Liver (tissue), 9 donors: ENCODE results near the gene BPIFB3. TPM values are rescaled to one million over a fixed set of nuclear protein-coding genes. Genes with fewer than 3 reads are reported as not detected.

Experiments used
- DNase-seq: peaks from one replicate; pipeline ENCODE4 v3.0.0-alpha.2; 2017; ENCODE audit warnings: low spot score
- H3K27ac ChIP-seq, 2 donors: one replicate each; pipeline ENCODE4 v1.7.0; 2013; ENCODE audit warnings: inconsistent platforms in 2 of 2, low read length in 2 of 2, control low read depth in 1 of 2, low read depth in 1 of 2, mild to moderate bottlenecking in 1 of 2
- H3K27me3 ChIP-seq, 4 donors: one replicate each; pipeline versions ENCODE4 v1.6.1 to v1.7.0; 2013; ENCODE audit warnings: low read length in 3 of 4, inconsistent platforms in 1 of 4, mild to moderate bottlenecking in 1 of 4, moderate library complexity in 1 of 4; ENCODE audit not compliant: control insufficient read depth in 4 of 4, insufficient read depth in 4 of 4
- H3K36me3 ChIP-seq, 4 donors: one replicate each; pipeline versions ENCODE4 v1.6.1 to v1.7.0; 2013; ENCODE audit warnings: low read length in 3 of 4, mild to moderate bottlenecking in 3 of 4, low read depth in 1 of 4, moderate library complexity in 1 of 4; ENCODE audit not compliant: control insufficient read depth in 4 of 4, insufficient read depth in 3 of 4
- H3K4me1 ChIP-seq, 4 donors: one replicate each; pipeline versions ENCODE4 v1.6.1 to v1.7.0; 2013; ENCODE audit warnings: low read length in 3 of 4, mild to moderate bottlenecking in 3 of 4, moderate library complexity in 1 of 4; ENCODE audit not compliant: control insufficient read depth in 4 of 4, insufficient read depth in 4 of 4
- H3K4me3 ChIP-seq, 3 donors: one replicate each; pipeline versions ENCODE4 v1.6.1 to v1.7.0; 2013; ENCODE audit warnings: low read length in 3 of 3, control low read depth in 1 of 3, low read depth in 1 of 3, mild to moderate bottlenecking in 1 of 3
- H3K9ac ChIP-seq, 2 donors: one replicate each; pipeline ENCODE4 v1.7.0; 2013; ENCODE audit warnings: low read length in 2 of 2, mild to moderate bottlenecking in 2 of 2, moderate library complexity in 2 of 2, control low read depth in 1 of 2, low read depth in 1 of 2
- H3K9me3 ChIP-seq, 4 donors: one replicate each; pipeline versions ENCODE4 v1.6.1 to v1.7.0; 2013; ENCODE audit warnings: low read length in 3 of 4; ENCODE audit not compliant: control insufficient read depth in 4 of 4
- EGR1 ChIP-seq, 2 donors: IDR thresholded peaks; 2 replicates each; pipeline ENCODE4 v1.6.1; 2016 to 2018; ENCODE audit warnings: antibody characterized with exemption in 2 of 2, low read depth in 2 of 2
- FOXA1 ChIP-seq: IDR thresholded peaks from 2 replicates; pipeline ENCODE4 v1.6.1; 2016; ENCODE audit warnings: antibody characterized with exemption
- FOXA2 ChIP-seq: IDR thresholded peaks from 2 replicates; pipeline ENCODE4 v1.6.1; 2016; ENCODE audit warnings: antibody characterized with exemption
- GABPA ChIP-seq, 2 donors: IDR thresholded peaks in 1 of 2; conservative IDR thresholded peaks in 1 of 2; 2 replicates each; pipeline ENCODE4 v1.6.1; 2016; ENCODE audit warnings: antibody characterized with exemption in 2 of 2, mild to moderate bottlenecking in 1 of 2, moderate library complexity in 1 of 2
- HNF4A ChIP-seq, 2 donors: conservative IDR thresholded peaks; 2 replicates each; pipeline ENCODE4 v1.6.1; 2016; ENCODE audit warnings: antibody characterized with exemption in 2 of 2, mild to moderate bottlenecking in 2 of 2
- HNF4G ChIP-seq: IDR thresholded peaks from 2 replicates; pipeline ENCODE4 v1.6.1; 2016; ENCODE audit warnings: antibody characterized with exemption
- JUND ChIP-seq, 2 donors: IDR thresholded peaks; 2 replicates each; pipeline ENCODE4 v1.6.1; 2016; ENCODE audit warnings: antibody characterized with exemption in 2 of 2
- MAX ChIP-seq: IDR thresholded peaks from 2 replicates; pipeline ENCODE4 v1.6.1; 2016; ENCODE audit warnings: antibody characterized with exemption
- NR2F2 ChIP-seq: IDR thresholded peaks from 2 replicates; pipeline ENCODE4 v1.6.1; 2016; ENCODE audit warnings: antibody characterized with exemption
- RAD21 ChIP-seq, 2 donors: IDR thresholded peaks; 2 replicates each; pipeline ENCODE4 v1.6.1; 2016; ENCODE audit warnings: antibody characterized with exemption in 2 of 2, mild to moderate bottlenecking in 2 of 2
- REST ChIP-seq: IDR thresholded peaks from 2 replicates; pipeline ENCODE4 v1.6.1; 2016; ENCODE audit warnings: antibody characterized with exemption, mild to moderate bottlenecking
- RXRA ChIP-seq, 2 donors: IDR thresholded peaks; 2 replicates each; pipeline ENCODE4 v1.6.1; 2017 to 2018; ENCODE audit warnings: antibody characterized with exemption in 2 of 2, mild to moderate bottlenecking in 1 of 2
- TAF1 ChIP-seq: conservative IDR thresholded peaks from 2 replicates; pipeline ENCODE4 v1.6.1; 2016; ENCODE audit warnings: antibody characterized with exemption, mild to moderate bottlenecking
- YY1 ChIP-seq: IDR thresholded peaks from 2 replicates; pipeline ENCODE4 v1.6.1; 2016; ENCODE audit warnings: antibody characterized with exemption, mild to moderate bottlenecking
- ZBTB33 ChIP-seq: IDR thresholded peaks from 2 replicates; pipeline ENCODE4 v1.6.1; 2016; ENCODE audit warnings: antibody characterized with exemption
- WGBS: extraction: QIAGEN DNeasy Blood & Tissue Kit; methylation state at CpG from one replicate; pipeline ENCODE4 v1.1.7; 2013; 5-methylcytosine and 5-hydroxymethylcytosine counted together
- polyA plus RNA-seq, 2 donors: library from polyadenylated mRNA; stranded (reverse) in 1 of 2; unstranded in 1 of 2; fragments of 200-250 nt in 1 of 2; fragments of >200 nt in 1 of 2; fragmentation: Nextera tagmentation in 1 of 2; extraction: Ambion mirVana in 1 of 2; gene quantifications; one replicate each; pipeline versions ENCODE4 v1.2.1 to v1.2.3, GENCODE V29; 2013 to 2015
- total RNA-seq, 2 donors: library from RNA; depleted of rRNA; stranded (reverse); fragments of >200 nt; gene quantifications; one replicate each; pipeline ENCODE4 v1.2.3, GENCODE V29; 2014
- TF ChIP-seq, protein P1 (sequence below): IDR thresholded peaks from 2 replicates; pipeline ENCODE4 v1.6.1; 2016; ENCODE audit warnings: antibody characterized with exemption
- TF ChIP-seq, protein P2 (sequence below): fragments of 150-350 bp; IDR thresholded peaks from 2 replicates; pipeline ENCODE4 v1.5.1; 2017; ENCODE audit warnings: improper control_type of control experiment, low read depth, low read length; ENCODE audit not compliant: missing input control
- donor health status: healthy.
- donor health status: healthy.
- donor health status: healthy.
- donor health status: healthy.
- donor health status: healthy.

Gene BPIFB3
- total and polyA plus RNA-seq, 4 donors = not detected

DNA sequence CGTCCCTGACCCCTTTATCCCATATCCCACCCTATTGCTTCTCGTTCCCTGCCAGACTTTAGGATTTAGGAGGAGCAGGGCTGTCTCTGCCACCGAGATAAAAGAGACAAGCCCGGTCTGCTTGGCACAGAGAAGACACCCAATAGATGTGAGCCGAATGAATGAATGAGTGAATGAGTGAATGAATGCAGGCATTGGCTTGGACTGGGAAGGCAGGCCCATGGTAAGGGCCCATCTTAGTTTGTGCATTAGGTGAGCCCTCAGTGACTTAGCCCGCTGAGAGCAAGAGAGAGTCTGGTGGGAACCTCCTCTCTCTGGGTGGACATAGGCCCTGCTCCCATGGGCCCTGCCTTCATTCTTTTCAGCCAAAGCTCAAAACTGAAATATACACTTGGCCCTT is 23.1 kb upstream of the BPIFB3 start:
- no peak for DNase-seq

DNA sequence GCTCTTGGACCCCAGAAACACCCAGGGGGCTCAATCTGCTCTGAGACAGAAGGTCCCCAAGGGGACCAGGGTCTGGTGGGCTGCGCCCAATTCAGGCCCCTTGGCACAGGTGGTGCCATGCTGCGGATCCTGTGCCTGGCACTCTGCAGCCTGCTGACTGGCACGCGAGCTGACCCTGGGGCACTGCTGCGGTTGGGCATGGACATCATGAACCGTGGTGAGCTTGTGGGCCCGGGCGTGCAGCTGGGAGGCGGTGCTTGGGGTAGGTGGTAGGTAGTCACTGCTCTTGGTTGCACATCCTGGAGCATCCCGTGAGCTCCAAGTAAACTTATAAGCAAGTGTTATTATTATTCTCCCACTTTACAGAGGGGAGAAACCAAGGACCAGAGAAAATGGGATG is 22.2 kb upstream of the BPIFB3 start, which contains the start of gene BPIFB6:
Gene BPIFB6, plus strand, starts transcription at position 118 of the 400 bp plus-strand sequence. Its CDS starts 0 bp downstream, at position 118.
- Histone ChIP-seq H3K36me3 (no peaks in the 10 kb centered on the region), H3K9me3 (no peaks in the 10 kb centered on the region), H3K27ac (no peak within 1 kb of the TSS), H3K4me1 (no peaks in the 10 kb centered on the region), H3K9ac (no peak within 1 kb of the TSS), H3K4me3 (no peak within 1 kb of the TSS), H3K27me3 (no peaks in the 10 kb centered on the region)
- TF ChIP-seq EGR1 (IDR thresholded peaks at IDR 0.05; ENCODE audit: low read depth in 2 of 2) = no peak
- TF ChIP-seq NR2F2 = no peak
- TF ChIP-seq, protein P1, sequence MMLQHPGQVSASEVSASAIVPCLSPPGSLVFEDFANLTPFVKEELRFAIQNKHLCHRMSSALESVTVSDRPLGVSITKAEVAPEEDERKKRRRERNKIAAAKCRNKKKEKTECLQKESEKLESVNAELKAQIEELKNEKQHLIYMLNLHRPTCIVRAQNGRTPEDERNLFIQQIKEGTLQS = no peak
- TF ChIP-seq, protein P2, sequence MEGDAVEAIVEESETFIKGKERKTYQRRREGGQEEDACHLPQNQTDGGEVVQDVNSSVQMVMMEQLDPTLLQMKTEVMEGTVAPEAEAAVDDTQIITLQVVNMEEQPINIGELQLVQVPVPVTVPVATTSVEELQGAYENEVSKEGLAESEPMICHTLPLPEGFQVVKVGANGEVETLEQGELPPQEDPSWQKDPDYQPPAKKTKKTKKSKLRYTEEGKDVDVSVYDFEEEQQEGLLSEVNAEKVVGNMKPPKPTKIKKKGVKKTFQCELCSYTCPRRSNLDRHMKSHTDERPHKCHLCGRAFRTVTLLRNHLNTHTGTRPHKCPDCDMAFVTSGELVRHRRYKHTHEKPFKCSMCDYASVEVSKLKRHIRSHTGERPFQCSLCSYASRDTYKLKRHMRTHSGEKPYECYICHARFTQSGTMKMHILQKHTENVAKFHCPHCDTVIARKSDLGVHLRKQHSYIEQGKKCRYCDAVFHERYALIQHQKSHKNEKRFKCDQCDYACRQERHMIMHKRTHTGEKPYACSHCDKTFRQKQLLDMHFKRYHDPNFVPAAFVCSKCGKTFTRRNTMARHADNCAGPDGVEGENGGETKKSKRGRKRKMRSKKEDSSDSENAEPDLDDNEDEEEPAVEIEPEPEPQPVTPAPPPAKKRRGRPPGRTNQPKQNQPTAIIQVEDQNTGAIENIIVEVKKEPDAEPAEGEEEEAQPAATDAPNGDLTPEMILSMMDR = no peak
- no peak for TF ChIP-seq JUND (IDR thresholded peaks at IDR 0.05)
- TF ChIP-seq ZBTB33 = no peak
- TF ChIP-seq HNF4A (conservative IDR thresholded peaks at IDR 0.05) = no peak
- TF ChIP-seq GABPA (IDR thresholded peaks at IDR 0.05 in 1 of 2, conservative IDR thresholded peaks at IDR 0.05 in 1 of 2) = no peak
- no peak for TF ChIP-seq FOXA1
- no peak for TF ChIP-seq HNF4G
- no peak for TF ChIP-seq FOXA2
- TF ChIP-seq TAF1 = no peak
- no peak for TF ChIP-seq REST
- no peak for TF ChIP-seq MAX
- TF ChIP-seq YY1 = no peak
- TF ChIP-seq RXRA (IDR thresholded peaks at IDR 0.05) = no peak
- no peak for TF ChIP-seq RAD21 (IDR thresholded peaks at IDR 0.05)
- WGBS = 90% methylated on average over 10 of the region's 10 CpGs
- no peak for DNase-seq

More for the DNA sequence above, 23.1 kb upstream of the BPIFB3 start:
- H3K4me1 ChIP-seq = no peaks in the 10 kb centered on the region
- H3K27ac ChIP-seq = no peak overlapping the region
- H3K27me3 ChIP-seq = no peaks in the 10 kb centered on the region
- TF ChIP-seq JUND (IDR thresholded peaks at IDR 0.05) = no peak
- TF ChIP-seq MAX = no peak
- TF ChIP-seq EGR1 (IDR thresholded peaks at IDR 0.05; ENCODE audit: low read depth in 2 of 2) = no peak
- TF ChIP-seq RXRA (IDR thresholded peaks at IDR 0.05) = no peak
- TF ChIP-seq GABPA (IDR thresholded peaks at IDR 0.05 in 1 of 2, conservative IDR thresholded peaks at IDR 0.05 in 1 of 2) = no peak
- no peaks in the 10 kb centered on the region for H3K9me3 ChIP-seq
- no peak overlapping the region for H3K9ac ChIP-seq
- WGBS = 83% methylated on average over 6 of the region's 6 CpGs
- H3K36me3 ChIP-seq = no peaks in the 10 kb centered on the region
- H3K4me3 ChIP-seq = no peak overlapping the region
